Measurements from ENCODE around the gene LPCAT3.
A peak's percentile ranks its signal among the peaks of the same experiment; 100 is the strongest.

LPCAT3 gene

GRCh38 chr12:6944381-6945186 is 73.7 kb downstream of the LPCAT3 start:
- peak; percentile 84 for TF ChIP-seq CTCF (IDR thresholded peaks at IDR 0.05)

GRCh38 chr12:6943722-6944380 is 74.4 kb downstream of the LPCAT3 start, which contains the start of the genes C12orf57 and RNU7-1:
Gene C12orf57, plus strand, starts transcription at chr12:6944022. Its CDS starts 100 bp downstream, at chr12:6944122.
Gene RNU7-1, plus strand, starts transcription at chr12:6943816.
- no peak for TF ChIP-seq CTCF (IDR thresholded peaks at IDR 0.05)

- TF ChIP-seq CTCF (IDR thresholded peaks at IDR 0.05): no peak
Observed at GRCh38 chr12:6943389-6943721, 74.9 kb downstream of the LPCAT3 start.

DNA sequence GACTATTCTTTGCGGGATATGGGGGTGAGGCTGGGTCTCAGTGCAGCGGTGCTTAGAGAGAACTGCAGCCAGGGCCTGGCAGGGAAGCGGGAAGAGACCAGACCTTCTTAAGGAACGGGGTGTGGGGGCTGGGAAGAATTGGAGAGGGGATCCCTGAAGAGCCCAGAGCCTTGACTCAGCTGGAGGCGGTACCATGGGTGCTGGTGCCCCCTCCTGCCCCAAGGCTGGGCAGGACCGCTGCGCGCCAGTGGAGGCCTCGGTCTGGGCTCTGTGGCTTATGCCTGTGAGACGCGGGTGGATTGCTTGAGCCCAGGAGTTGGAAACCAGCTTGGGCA is 76.0 kb downstream of the LPCAT3 start:
- no peak for TF ChIP-seq CTCF (IDR thresholded peaks at IDR 0.05)

DNA sequence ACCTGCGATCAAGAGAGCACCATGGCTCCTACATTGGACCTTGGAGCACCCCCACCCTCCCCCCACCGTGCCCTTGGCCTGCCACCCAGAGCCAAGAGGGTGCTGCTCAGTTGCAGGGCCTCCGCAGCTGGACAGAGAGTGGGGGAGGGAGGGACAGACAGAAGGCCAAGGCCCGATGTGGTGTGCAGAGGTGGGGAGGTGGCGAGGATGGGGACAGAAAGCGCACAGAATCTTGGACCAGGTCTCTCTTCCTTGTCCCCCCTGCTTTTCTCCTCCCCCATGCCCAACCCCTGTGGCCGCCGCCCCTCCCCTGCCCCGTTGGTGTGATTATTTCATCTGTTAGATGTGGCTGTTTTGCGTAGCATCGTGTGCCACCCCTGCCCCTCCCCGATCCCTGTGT is 76.5 kb downstream of the LPCAT3 start:
- no peak for TF ChIP-seq CTCF (IDR thresholded peaks at IDR 0.05)

DNA sequence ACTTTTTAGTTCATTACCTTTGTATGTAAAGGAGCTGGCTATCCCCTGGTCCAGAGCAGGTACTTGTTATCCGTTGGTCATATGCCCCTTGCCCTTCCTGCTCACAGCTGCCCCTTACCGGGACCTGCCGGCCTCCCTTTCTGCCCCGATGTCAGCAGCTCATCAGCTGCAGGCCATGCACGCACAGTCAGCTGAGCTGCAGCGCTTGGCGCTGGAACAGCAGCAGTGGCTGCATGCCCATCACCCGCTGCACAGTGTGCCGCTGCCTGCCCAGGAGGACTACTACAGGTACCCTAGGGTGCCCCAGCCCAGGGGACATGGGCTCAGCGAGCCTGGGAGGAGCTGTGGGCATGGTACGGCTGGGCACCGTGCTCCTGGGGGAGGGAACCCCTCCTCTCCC is 77.0 kb downstream of the LPCAT3 start:
- no peak for TF ChIP-seq CTCF (IDR thresholded peaks at IDR 0.05)

GRCh38 chr12:6939191-6939540 is 79.1 kb downstream of the LPCAT3 start:
- TF ChIP-seq CTCF (IDR thresholded peaks at IDR 0.05): no peak
